Measurements from ENCODE around the gene NFAM1.

The NFAM1 gene

DNA sequence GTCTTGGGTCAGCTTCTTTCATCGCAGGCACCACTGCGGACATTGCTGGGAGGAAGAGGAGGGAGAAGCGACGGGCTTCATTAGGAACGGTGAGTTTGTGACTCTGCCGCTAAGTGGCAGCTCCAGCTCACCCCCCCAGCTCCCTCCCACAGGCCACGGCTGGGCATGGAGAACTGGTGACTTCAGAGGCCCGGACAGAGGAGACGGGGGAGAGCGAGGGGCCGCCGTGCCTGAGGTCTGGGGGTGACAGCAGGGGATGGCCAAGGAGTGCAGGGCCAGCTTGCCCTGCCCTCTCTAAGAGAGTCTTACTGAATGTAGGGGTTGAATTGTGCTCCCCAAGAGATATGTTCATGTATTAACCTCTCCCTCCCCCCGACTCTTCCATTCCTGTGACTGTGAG, 13.9 kb upstream of the NFAM1 start:
- TF ChIP-seq CTCF (IDR thresholded peaks at IDR 0.05; ENCODE audit: extremely low read depth, missing control alignments): no peak
- DNase-seq (ENCODE audit: low spot score): no peak

DNA sequence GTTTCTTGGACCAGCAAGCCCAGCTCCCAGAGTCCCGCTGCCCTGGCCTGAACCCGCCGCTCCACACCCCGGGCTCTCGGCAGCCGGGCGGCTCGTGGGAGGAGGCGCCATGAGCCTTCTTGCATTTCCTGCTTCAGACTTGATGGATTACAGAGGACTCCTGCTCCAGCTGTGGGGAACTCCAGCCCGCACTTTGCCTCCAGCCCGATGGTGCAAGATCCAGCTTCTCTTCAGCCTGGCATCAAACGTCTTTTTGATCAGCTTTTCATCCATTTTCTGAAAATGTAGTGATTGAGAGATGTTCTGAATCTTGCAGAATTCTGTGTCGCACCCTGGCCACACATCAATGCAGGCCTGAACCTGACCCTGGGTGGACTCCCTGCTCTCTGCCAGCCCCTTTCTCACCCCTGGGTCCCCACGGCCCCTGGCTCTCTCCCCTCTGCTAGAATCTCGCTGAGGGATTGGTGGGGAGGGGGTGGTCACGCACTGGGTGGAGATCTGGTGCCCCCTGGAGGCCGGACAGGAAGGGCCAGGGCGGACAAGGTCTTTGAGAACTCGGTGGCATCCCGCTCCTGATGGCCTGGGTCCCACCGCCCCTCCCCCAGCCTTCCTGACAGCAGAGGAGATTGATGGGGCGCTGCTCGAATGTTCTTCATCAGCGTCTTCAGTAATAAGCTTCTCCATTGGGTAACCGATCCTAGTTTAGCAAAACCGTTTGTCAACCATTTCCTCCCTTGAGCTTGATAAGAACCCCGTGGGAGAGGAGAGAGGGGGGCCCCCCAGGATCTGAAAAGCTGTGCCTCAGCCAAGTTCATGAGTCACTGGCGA, 12.1 kb upstream of the NFAM1 start:
- peak; percentile 78 for DNase-seq (ENCODE audit: low spot score)
- TF ChIP-seq CTCF (IDR thresholded peaks at IDR 0.05; ENCODE audit: extremely low read depth, missing control alignments): peak; percentile 62

- no peak for DNase-seq (ENCODE audit: low spot score)
- TF ChIP-seq CTCF (IDR thresholded peaks at IDR 0.05; ENCODE audit: extremely low read depth, missing control alignments): no peak
Observed at GRCh38 chr22:42443240-42444076, 11.3 kb upstream of the NFAM1 start.

- DNase-seq (ENCODE audit: low spot score): no peak
- no peak for TF ChIP-seq CTCF (IDR thresholded peaks at IDR 0.05; ENCODE audit: extremely low read depth, missing control alignments)
Observed at GRCh38 chr22:42442748-42443147, 10.5 kb upstream of the NFAM1 start.

DNA sequence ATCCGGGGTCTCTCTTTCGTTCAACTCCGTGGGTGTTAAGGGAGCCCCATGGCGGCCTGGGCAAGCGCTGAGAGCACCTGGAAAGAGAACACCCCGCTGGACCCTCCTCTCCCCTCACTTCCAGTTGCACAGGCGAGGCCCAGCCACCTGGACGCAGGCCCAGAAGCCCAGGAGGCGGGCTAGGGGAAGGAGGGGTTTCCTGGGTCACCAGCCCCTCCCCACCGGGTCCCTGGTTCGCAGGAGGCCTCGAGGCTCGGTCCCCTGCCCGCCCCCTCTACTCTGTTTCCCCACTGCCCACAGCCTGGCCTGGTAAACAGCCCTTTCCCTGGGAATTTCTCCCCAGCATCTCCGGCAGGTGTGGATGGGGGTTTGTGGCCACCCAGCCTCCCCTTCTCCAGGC, 8.5 kb upstream of the NFAM1 start:
- TF ChIP-seq CTCF (IDR thresholded peaks at IDR 0.05; ENCODE audit: extremely low read depth, missing control alignments): no peak
- no peak for DNase-seq (ENCODE audit: low spot score)

DNA sequence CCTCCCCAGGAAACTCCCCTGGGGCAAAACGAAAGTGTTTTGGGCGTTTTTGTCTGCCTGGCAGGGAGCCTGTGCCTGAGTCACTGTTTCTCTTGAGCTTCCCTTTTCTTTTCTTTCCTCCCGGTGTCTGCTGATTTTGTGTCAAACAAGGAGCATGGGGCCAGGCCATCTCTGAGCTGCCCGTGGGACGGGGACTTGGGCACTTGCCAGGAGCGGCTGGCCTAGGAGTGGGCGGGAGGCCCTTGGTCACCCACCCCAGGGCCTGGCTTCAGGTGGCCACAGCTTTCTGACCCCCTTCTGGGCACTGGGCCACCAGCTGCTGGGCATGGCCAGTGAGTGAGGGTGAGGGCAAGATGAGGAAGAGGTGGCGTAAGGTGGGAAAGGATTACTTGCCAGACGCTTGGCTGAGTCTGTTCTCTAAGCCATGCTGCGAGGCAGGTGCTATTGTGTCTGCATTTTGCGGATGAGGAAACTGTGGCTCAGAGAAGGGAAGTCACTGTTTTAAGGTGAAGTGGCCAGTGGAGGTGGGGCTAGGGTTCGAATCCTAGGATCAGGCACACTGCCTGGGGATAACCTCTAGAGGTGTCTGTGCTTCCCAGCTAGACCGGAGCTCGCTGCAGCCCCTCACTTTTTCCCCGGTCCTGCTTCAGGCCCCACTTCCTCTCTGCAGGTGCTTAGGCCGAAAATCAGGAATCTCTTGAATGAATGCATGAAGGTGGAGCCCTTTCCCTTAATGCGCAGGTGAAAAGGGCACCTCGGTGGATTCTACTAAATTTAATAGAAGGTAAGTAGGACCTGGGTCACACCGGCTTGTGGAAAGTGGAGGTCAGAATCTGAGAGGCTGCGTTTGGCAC, 7.8 kb upstream of the NFAM1 start:
- TF ChIP-seq CTCF (IDR thresholded peaks at IDR 0.05; ENCODE audit: extremely low read depth, missing control alignments): no peak

More for the DNA sequence above, 7.8 kb upstream of the NFAM1 start:
- no peak for DNase-seq (ENCODE audit: low spot score)

Measured in GM20000 (cell line).